Glutamatergic neuron (in vitro differentiated cells): ENCODE results near the gene C17orf113. TPM values are rescaled to one million over a fixed set of nuclear protein-coding genes. Genes with fewer than 3 reads are reported as not detected.

Source experiments
- DNase-seq: peaks from one replicate; pipeline ENCODE4 v3.0.0; 2022
- H3K27ac Mint-ChIP-seq: one replicate; pipeline ENCODE4 v1.8.0; 2020; ENCODE audit warnings: mild to moderate bottlenecking, mixed read lengths, inconsistent platforms; ENCODE audit not compliant: unreplicated experiment
- H3K27me3 Mint-ChIP-seq: one replicate; pipeline ENCODE4 v1.8.0; 2020; ENCODE audit warnings: mild to moderate bottlenecking, moderate library complexity, mixed read lengths, inconsistent platforms; ENCODE audit not compliant: unreplicated experiment
- H3K36me3 Mint-ChIP-seq: one replicate; pipeline ENCODE4 v1.8.0; 2020; ENCODE audit warnings: mild to moderate bottlenecking, mixed read lengths, inconsistent platforms; ENCODE audit not compliant: unreplicated experiment
- H3K4me1 Mint-ChIP-seq: one replicate; pipeline ENCODE4 v1.8.0; 2020; ENCODE audit warnings: mild to moderate bottlenecking, low read depth, mixed read lengths, inconsistent platforms; ENCODE audit not compliant: unreplicated experiment
- H3K4me3 Mint-ChIP-seq: one replicate; pipeline ENCODE4 v1.8.0; 2020; ENCODE audit warnings: mild to moderate bottlenecking, mixed read lengths, inconsistent platforms; ENCODE audit not compliant: unreplicated experiment
- H3K9me3 Mint-ChIP-seq: one replicate; pipeline ENCODE4 v1.8.0; 2020; ENCODE audit warnings: mild to moderate bottlenecking, moderate library complexity, mixed read lengths, inconsistent platforms; ENCODE audit not compliant: unreplicated experiment
- total RNA-seq: library from RNA; stranded (reverse); fragmentation: NEBNext Ultra II Directional; extraction: Animal tissue kit (Norgen Biotek cat#: 25700); gene quantifications from one replicate; pipeline ENCODE4 v1.2.1, GENCODE V29; 2021; ENCODE audit not compliant: unreplicated experiment
- TF ChIP-seq, protein P1 (sequence below): fragments of 200-600 bp; sonication (generic); IDR thresholded peaks from one replicate; pipeline ENCODE4 v1.5.0; 2021; ENCODE audit not compliant: partially characterized antibody, unreplicated experiment

Gene C17orf113
- total RNA-seq, 1 donor from 2014 or later, result 2.4 TPM

DNA sequence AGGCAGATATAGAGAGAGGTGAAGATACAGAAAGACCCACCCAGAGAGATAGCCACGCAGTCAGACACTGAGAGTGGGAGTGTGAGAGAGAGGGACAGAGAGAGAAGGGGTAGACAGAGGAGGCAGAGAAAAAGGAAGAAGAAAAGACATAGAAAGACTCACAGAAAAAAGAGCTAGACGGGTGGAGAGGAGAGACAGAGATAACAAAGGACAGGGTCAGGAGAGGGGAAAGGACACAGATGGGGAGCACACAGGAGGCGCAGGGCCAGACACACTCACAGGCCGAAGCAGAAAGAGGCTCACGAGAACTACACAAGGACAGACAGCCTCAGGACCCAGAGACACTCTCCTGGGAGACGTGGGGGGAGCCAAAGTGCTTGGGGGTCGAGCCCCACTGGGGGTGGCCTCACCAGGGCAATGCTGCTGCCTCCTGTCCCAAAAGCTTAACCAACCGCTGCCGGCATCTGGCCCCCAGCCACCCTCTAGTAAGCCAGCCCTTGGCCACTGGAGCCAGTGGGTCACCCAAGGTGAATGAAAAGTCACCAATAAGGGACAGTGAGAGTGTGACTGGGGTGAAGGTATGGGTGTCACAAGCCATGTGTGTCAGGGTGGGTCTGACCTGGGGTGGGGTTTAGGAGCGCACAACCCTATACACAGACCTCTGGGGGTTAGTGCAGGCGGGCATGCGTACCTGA, 44.1 kb upstream of the C17orf113 start:
- no peaks in the 10 kb centered on the region for H3K9me3 Mint-ChIP-seq
- no peaks in the 10 kb centered on the region for H3K36me3 Mint-ChIP-seq
- peaks cover 10% of the 10 kb centered on the region for H3K4me1 Mint-ChIP-seq
- TF ChIP-seq, protein P1, sequence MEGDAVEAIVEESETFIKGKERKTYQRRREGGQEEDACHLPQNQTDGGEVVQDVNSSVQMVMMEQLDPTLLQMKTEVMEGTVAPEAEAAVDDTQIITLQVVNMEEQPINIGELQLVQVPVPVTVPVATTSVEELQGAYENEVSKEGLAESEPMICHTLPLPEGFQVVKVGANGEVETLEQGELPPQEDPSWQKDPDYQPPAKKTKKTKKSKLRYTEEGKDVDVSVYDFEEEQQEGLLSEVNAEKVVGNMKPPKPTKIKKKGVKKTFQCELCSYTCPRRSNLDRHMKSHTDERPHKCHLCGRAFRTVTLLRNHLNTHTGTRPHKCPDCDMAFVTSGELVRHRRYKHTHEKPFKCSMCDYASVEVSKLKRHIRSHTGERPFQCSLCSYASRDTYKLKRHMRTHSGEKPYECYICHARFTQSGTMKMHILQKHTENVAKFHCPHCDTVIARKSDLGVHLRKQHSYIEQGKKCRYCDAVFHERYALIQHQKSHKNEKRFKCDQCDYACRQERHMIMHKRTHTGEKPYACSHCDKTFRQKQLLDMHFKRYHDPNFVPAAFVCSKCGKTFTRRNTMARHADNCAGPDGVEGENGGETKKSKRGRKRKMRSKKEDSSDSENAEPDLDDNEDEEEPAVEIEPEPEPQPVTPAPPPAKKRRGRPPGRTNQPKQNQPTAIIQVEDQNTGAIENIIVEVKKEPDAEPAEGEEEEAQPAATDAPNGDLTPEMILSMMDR, result no peak
- no peak for DNase-seq
- no peak overlapping the region for H3K27ac Mint-ChIP-seq
- peaks cover 14% of the 10 kb centered on the region for H3K27me3 Mint-ChIP-seq
- H3K4me3 Mint-ChIP-seq, result no peak overlapping the region

GRCh38 chr17:42092939-42093338, 42.5 kb upstream of the C17orf113 start:
- Mint-ChIP-seq H3K4me3 (no peak overlapping the region), H3K9me3 (no peaks in the 10 kb centered on the region), H3K4me1 (peaks cover 6% of the 10 kb centered on the region), H3K27me3 (peaks cover 14% of the 10 kb centered on the region), H3K36me3 (no peaks in the 10 kb centered on the region), H3K27ac (no peak overlapping the region)
- TF ChIP-seq, protein P1, result no peak
- DNase-seq, result no peak

- Mint-ChIP-seq H3K9me3 (no peaks in the 10 kb centered on the region), H3K36me3 (no peaks in the 10 kb centered on the region), H3K4me1 (peaks cover 3% of the 10 kb centered on the region), H3K27ac (no peak overlapping the region), H3K27me3 (peaks cover 9% of the 10 kb centered on the region), H3K4me3 (no peak overlapping the region)
- TF ChIP-seq, protein P1, result no peak
- DNase-seq, result no peak
Measured at GRCh38 chr17:42090964-42091790, 40.8 kb upstream of the C17orf113 start.

GRCh38 chr17:42088736-42089135, 38.3 kb upstream of the C17orf113 start:
- Mint-ChIP-seq H3K27ac (no peak overlapping the region), H3K9me3 (no peaks in the 10 kb centered on the region), H3K36me3 (no peaks in the 10 kb centered on the region), H3K27me3 (peaks cover 6% of the 10 kb centered on the region), H3K4me1 (no peaks in the 10 kb centered on the region), H3K4me3 (no peak overlapping the region)
- no peak for DNase-seq
- TF ChIP-seq, protein P1, result no peak
